Kidney (tissue), 14 donors: ENCODE data around the gene SNAP23. TPM values are rescaled to one million over a fixed set of nuclear protein-coding genes. Genes with fewer than 3 reads are reported as not detected.

Source experiments
- DNase-seq, 5 donors: peaks; one replicate each; pipeline ENCODE4 v3.0.0-alpha.2; 2013 to 2020
- FAIRE-seq: peaks from 2 replicates; lab custom pipeline; 2012; peaks lifted over from hg19 to GRCh38; lab: Jason Lieb, UNC
- H3K27ac ChIP-seq, 2 donors: one replicate each; pipeline ENCODE4 v1.7.0; 2013; ENCODE audit warnings: low read depth in 2 of 2, low read length in 2 of 2, inconsistent platforms in 1 of 2
- H3K27me3 ChIP-seq: one replicate; pipeline ENCODE4 v1.7.1; 2013; ENCODE audit warnings: low read length, inconsistent platforms; ENCODE audit not compliant: control insufficient read depth, insufficient read depth
- H3K36me3 ChIP-seq, 3 donors: one replicate each; pipeline versions ENCODE4 v1.7.0 to v1.7.1; 2013; ENCODE audit warnings: low read length in 3 of 3, control low read depth in 1 of 3, inconsistent platforms in 1 of 3; ENCODE audit not compliant: insufficient read depth in 3 of 3, control insufficient read depth in 2 of 3
- H3K4me1 ChIP-seq, 3 donors: one replicate each; pipeline versions ENCODE4 v1.7.0 to v1.7.1; 2013; ENCODE audit warnings: low read length in 3 of 3, inconsistent platforms in 1 of 3, low read depth in 1 of 3; ENCODE audit not compliant: control insufficient read depth in 2 of 3, insufficient read depth in 2 of 3
- H3K4me3 ChIP-seq, 3 donors: one replicate each; pipeline versions ENCODE4 v1.7.0 to v1.8.1; 2013; ENCODE audit warnings: low read length in 3 of 3, control low read depth in 1 of 3, inconsistent platforms in 1 of 3
- H3K9ac ChIP-seq, 3 donors: one replicate each; pipeline versions ENCODE4 v1.7.0 to v1.7.1; 2013; ENCODE audit warnings: low read length in 3 of 3, control low read depth in 1 of 3, inconsistent platforms in 1 of 3
- H3K9me3 ChIP-seq, 3 donors: one replicate each; pipeline versions ENCODE4 v1.7.0 to v1.7.1; 2013; ENCODE audit warnings: low read length in 3 of 3, control low read depth in 1 of 3, inconsistent platforms in 1 of 3; ENCODE audit not compliant: control insufficient read depth in 2 of 3, insufficient read depth in 1 of 3
- CTCF ChIP-seq: IDR thresholded peaks from 3 replicates; pipeline ENCODE4 v1.5.1; 2012; ENCODE audit warnings: mild to moderate bottlenecking, moderate library complexity, borderline replicate concordance; ENCODE audit not compliant: insufficient read depth; ENCODE audit errors: extremely low read depth
- intact Hi-C: fragments of 100-400 bp; cut with DNase I; formaldehyde crosslinking; loops from one replicate; pipeline ENCODE4 v1.11.1; 2022
- polyA plus RNA-seq: library from polyadenylated mRNA; stranded (reverse); fragments of 350-450 nt; fragmentation: Illumina TruSeq; extraction: RNeasy Lipid Tissue Mini Kit (QIAGEN cat#74804); gene quantifications from one replicate; pipeline ENCODE4 v1.2.3, GENCODE V29; 2014; ENCODE audit warnings: low read depth, low replicate concordance; ENCODE audit not compliant: insufficient read depth
- total RNA-seq: library from RNA; stranded (reverse); fragmentation: NEBNext Ultra II Directional; extraction: Animal tissue kit (Norgen Biotek cat#: 25700); gene quantifications from one replicate; pipeline ENCODE4 v1.2.1, GENCODE V29; 2021
- donor health status: control.
- donor health status: control.
- donor health status: control.
- donor health status: control.
- donor health status: control.
- donor health status: DM: yes; HTN: yes; CAD: no.
- donor health status: Normal renal cell carcinoma (clear cell type).

SNAP23 gene
- total and polyA plus RNA-seq, 2 donors from 2014 or later: 34.1 to 55.0 TPM

DNA sequence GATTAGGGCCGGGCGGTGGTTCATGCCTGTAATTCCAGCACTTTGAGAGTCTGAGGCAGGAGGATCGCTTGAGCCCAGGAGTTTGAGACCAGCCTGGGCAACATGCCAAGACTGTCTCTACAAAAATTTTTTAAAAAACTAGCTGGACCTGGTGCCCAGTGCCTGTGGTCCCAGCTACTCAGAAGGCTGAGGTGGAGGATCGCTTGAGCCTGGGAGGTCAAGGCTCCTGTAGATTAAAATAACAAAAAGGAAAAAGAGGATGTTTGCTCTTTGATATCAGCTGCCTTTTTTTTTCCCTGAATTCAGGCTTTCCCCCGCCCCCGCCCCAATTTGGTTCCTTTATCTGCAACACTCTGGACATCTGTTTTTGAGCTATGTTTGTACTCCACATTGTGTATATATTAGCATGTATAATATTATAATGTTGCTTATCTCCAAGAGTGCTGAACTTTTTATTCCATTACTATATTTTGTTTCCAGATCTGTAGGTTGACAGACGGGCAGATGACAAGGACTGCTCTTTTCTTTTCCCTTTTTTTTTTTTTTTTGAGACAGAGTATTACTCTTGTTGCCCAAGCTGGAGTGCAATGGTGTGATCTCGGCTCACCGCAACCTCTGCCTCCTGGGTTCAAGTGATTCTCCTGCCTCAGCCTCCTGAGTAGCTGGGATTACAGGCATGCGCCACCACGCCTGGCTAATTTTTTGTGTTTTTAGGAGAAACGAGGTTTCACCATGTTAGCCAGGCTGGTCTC, 4.6 kb downstream of the SNAP23 start:
- no peaks in the 10 kb centered on the region for H3K9me3 ChIP-seq
- FAIRE-seq (no peak), DNase-seq (no peak)
- no peaks in the 10 kb centered on the region for H3K36me3 ChIP-seq
- no peak overlapping the region for H3K27ac ChIP-seq
- TF ChIP-seq CTCF: no peak
- no peaks in the 10 kb centered on the region for H3K27me3 ChIP-seq
- no peak overlapping the region for H3K9ac ChIP-seq
- intact Hi-C loops: no loop called here
- peaks cover 0 to 16% (median 12%) of the 10 kb centered on the region in 3 donors for H3K4me1 ChIP-seq
- no peak overlapping the region for H3K4me3 ChIP-seq

DNA sequence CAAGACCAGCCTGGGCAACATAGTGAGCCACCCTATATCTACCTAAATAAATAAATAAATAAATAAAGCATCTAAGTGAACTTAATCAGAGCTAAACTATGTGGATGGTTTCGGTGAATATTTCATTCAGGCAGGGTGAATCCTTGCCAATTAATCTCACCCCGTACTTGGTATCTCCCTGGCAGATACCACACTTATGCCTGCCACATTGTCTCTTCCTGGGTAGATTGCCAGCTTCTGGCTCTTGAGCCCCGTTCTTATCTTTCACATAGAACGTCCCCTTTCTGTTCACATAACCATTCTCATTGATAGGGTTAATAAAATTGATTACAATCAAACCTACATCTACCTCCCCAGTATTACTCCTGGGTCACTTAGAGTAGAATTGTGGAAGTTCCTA, 7.0 kb downstream of the SNAP23 start:
- no peak overlapping the region for H3K4me3 ChIP-seq
- intact Hi-C loops: no loop called here
- H3K36me3 ChIP-seq: no peaks in the 10 kb centered on the region
- H3K27me3 ChIP-seq: no peaks in the 10 kb centered on the region
- no peak for TF ChIP-seq CTCF
- H3K9me3 ChIP-seq: no peaks in the 10 kb centered on the region
- FAIRE-seq (no peak), DNase-seq (no peak)
- H3K9ac ChIP-seq: no peak overlapping the region
- no peak overlapping the region for H3K27ac ChIP-seq
- peaks cover 0 to 16% (median 15%) of the 10 kb centered on the region in 3 donors for H3K4me1 ChIP-seq

DNA sequence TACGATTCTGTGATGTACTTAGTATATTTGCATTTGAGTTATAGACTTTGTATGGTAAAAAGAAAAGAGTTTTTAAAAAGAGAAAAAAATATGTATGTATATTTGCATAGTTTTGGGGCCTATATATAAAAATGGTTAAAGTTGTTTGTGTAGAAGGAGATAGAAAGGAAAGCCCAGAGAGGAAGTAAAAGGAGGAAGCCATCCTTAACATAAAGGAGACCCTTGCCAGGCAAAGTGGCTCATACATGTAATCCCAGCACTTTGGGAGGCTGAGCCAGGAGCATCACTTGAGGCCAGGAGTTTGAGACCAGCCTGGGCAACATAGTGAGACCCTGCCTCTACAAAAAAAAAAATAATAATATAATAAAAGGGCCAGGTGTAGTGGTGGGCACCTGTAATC, 8.4 kb downstream of the SNAP23 start:
- peaks cover 0 to 9% (median 6%) of the 10 kb centered on the region in 3 donors for H3K4me1 ChIP-seq
- H3K9me3 ChIP-seq: no peaks in the 10 kb centered on the region
- DNase-seq (no peak), FAIRE-seq (no peak)
- no peak overlapping the region for H3K9ac ChIP-seq
- no peaks in the 10 kb centered on the region for H3K27me3 ChIP-seq
- no peak overlapping the region for H3K4me3 ChIP-seq
- no peak overlapping the region for H3K27ac ChIP-seq
- H3K36me3 ChIP-seq: no peaks in the 10 kb centered on the region
- no peak for TF ChIP-seq CTCF
- intact Hi-C loops: no loop called here
